Measurements from ENCODE around the gene NUP54.

Gene NUP54

DNA sequence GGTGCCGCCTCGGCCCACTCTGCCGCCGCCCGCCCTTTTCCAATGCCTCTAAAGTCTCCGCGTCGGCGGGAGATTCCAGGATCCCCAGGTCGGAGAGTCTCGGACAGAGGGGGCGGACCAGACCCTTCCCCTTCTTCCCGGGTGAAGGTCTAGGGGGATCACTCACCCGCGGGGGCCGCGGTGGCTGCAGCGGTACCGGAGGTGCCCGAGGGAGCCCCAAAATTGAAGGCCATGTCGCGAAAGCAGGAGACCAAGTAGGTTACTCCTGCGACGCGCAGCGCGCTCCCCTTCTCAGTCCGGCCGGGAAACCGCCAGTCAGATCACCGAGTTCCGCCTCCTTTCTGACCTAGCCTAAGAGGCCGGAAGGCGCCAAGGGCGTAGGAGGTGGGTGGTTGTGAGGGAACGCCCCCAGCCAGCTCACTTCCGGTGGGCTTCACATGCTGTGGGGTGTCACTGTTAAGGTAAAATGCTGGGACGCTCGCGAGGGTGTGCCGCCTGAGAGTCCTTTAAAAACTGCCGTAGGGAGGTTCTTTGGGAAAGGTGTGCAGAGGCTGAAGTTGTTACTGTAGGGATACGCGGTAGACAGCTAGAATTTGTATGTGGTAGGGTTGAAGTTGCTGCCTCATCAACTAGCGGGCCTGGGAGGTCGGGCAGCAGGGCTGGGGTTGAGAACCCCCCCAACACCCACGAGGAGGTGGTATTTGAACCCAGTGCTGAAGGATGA, at the start of gene NUP54:
Gene NUP54, minus strand, starts transcription at position 256 of the 724 bp plus-strand sequence. Its CDS starts 23 bp downstream, at position 233.
- DNase-seq (ENCODE audit: low spot score), result peak; percentile 96

- no peak for DNase-seq (ENCODE audit: low spot score)
These were observed 49.0 kb upstream of the NUP54 start for GRCh38 chr4:76197031-76197743.

DNA sequence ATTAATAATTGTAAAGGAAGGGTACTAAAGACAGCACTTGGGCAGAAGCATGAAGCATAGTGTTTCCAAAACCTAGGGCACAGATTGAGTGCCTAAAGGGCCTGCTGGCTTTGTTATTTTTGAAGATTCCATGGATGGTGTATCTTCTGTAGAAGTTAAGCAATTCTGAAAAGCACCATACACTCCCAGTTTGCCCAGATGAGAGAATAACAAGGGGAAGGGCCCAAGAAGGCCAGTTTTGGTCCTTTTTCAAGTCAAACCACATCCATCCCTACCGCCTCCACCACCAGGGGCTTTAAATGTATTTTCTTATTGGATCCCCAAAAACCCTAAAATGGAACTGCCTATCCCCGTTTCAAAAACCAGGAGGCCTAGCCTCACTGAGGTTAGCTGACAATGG, 48.2 kb upstream of the NUP54 start:
- no peak for DNase-seq (ENCODE audit: low spot score)

DNA sequence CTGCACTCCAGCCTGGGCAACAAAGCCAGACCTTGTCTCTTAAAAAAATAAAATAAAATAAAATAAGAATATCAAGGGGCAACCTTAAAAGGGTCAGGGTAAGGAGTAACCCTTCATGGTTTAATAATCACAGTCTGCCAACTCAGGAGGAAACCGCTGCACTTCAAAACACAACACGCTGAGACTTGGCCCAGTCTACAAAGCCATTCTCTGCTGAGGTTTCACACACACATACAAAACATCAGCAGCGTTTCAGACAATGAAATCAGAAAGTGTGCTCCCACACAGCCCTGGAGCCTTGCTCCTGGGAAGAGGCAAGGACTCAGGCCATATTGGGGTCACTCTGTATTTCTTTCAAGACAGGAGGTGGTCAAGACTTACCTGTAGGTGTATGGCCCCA, 47.1 kb upstream of the NUP54 start:
- DNase-seq (ENCODE audit: low spot score), result no peak

DNA sequence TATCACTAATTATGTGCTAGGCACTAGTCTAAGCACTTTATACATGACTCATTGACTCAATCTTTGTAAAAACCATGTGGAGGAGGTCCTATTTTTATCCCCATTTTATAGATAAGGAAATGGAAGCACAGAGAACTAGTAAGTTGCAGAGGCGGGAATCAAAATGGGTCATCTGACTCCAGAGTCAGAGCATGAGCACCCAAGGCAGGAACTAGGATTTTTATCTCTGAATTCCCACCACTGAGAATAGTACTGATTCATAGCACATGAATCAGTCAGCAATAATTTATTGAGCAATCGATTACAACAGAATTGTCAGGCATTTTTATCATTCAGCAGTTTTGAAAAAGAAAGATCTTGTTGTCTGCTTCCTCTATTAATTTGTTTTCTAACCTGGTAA, 46.1 kb upstream of the NUP54 start:
- no peak for DNase-seq (ENCODE audit: low spot score)

GRCh38 chr4:76192236-76192635, 44.0 kb upstream of the NUP54 start:
- no peak for DNase-seq (ENCODE audit: low spot score)

- DNase-seq (ENCODE audit: low spot score), result no peak
These were observed 40.4 kb upstream of the NUP54 start for GRCh38 chr4:76188557-76188956.

- DNase-seq (ENCODE audit: low spot score), result no peak
These were observed 40.0 kb upstream of the NUP54 start for GRCh38 chr4:76188149-76188548.

DNA sequence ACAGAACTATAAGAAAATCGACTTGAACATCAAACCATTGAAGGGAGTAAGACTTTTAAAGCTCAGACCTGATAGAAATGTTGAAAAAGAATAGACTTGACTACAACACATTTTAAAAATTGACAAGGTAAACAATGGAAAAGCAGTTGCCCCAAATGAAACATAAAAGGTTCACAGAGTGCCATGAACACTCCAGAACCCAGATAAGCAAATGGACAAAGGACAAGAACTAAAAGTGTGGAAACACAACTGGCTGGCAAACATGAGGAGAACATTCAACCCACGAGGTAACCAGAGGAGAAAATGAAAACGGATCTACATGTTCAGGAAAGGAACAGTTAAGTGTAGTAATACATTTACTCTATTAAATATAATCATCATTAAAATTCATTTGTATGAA, 39.0 kb upstream of the NUP54 start:
- no peak for DNase-seq (ENCODE audit: low spot score)

- no peak for DNase-seq (ENCODE audit: low spot score)
These were observed 34.3 kb upstream of the NUP54 start for GRCh38 chr4:76182463-76182862.

GRCh38 chr4:76179398-76180318, 31.5 kb upstream of the NUP54 start:
- DNase-seq (ENCODE audit: low spot score), result peak; percentile 81

DNA sequence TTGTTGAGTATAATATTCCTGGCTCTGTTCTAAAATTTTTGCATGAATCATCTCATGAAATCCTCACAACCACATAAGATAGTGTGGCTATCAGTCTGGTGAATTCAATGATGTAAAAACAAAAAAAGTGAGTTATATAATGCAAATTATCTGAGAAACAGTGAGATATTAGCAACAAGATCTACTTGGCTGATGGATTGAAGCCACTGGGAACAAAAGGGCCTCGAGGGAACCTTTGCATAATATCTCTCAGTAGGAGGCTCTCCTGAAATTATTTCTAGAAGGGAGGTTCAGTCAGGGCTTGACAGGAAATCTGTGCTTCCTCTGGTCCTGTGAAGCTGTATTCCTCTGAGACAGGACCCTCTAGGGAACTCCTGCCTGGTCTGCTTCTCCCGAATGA, 30.1 kb upstream of the NUP54 start:
- DNase-seq (ENCODE audit: low spot score), result no peak

DNA sequence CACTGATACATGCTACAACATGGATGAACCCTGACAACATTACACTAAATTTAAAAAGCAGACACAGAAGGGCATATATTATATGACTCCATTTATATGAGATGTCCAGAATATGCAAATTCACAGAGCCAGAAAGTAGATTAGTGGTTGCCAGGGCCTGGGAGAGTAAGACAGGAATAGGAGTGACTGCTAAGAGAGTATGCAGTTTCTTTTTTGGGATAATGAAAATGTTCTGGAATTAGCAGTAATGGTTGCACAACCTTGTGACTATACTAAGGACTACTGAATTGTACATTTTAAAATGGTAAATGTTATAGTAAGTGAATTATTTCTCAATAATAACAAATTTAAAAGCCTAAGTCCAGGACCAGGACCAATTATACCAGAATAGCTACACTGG, 29.5 kb upstream of the NUP54 start:
- no peak for DNase-seq (ENCODE audit: low spot score)

DNA sequence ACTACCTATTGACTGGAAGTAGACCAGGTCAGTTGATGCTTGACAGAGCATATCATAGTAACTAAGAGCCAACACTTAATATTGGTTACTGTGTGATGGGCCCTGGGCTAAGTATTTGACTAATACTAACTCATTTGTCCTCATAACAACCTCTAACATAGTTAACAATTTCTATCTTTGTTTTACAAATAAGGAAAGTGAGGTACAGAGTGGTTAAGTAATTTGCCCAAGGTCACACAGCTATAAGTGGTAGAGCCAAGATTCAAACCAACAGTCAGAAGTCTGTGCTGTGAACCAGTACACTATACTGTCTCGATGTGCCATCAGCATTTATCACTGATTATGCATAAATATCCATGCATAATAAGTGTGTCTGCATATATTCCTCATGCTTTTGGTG, 27.1 kb upstream of the NUP54 start:
- DNase-seq (ENCODE audit: low spot score), result no peak

GRCh38 chr4:76174216-76174615, 26.0 kb upstream of the NUP54 start:
- no peak for DNase-seq (ENCODE audit: low spot score)

DNA sequence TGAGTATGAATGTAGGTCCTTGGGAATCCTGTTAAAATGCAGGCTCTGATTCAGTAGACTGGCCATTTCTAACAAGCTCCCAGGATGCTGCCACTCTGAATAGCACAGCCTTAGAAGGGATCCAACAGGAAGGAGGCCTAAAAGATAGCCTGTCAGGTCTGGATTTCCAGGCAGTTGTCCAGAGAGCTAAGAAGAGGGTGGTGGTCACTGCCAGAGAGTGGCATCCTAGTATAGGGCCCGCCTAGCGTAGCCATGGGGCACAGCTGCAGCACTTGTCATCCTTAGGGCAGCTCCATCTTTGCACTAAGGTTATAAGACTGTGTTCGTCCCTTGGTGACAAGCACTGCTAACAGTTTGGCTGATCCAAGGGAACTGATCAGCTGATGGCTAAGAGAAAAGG, 20.5 kb upstream of the NUP54 start:
- no peak for DNase-seq (ENCODE audit: low spot score)

DNA sequence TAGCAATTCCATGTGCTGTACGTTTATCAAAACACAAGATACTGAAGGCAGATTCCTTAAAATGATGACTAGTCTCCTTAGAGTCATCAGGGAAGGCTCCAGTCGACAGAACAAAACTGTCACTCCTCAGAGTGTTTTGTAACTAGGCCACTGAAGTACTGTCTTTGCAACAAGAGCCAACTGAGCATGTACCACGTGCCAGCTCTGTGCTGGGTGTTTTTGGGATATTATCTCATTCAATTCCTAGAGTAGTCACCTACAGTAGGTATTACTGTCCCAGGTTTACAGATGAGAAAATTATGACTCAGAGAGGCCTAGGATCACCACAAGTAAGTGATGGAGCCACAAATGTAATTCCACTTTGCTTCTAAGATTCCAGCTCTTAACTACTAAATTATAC, 18.3 kb upstream of the NUP54 start:
- no peak for DNase-seq (ENCODE audit: low spot score)

- DNase-seq (ENCODE audit: low spot score), result no peak
These were observed 12.2 kb upstream of the NUP54 start for GRCh38 chr4:76160355-76160754.

- no peak for DNase-seq (ENCODE audit: low spot score)
These were observed 8.4 kb upstream of the NUP54 start for GRCh38 chr4:76156635-76157034.

DNA sequence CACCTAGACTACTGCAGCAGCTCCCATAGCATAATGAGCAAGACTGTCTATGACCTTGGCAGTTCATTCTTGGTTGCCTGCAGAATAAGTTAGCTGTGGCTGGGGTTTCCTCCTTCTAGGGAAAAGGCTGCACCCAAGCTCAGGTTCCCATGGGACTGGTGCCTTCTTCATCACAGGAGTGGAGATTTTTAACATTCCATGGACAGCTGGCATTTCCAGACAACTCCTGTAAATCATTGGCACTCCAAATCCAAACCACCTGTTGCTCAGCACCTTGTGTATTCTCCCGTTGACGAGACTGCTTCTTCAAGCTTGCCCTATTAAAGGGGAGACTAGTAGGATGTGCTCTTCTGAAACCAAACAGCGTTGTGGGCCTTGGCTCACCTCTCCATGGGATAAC, 7.8 kb upstream of the NUP54 start:
- DNase-seq (ENCODE audit: low spot score), result no peak

DNA sequence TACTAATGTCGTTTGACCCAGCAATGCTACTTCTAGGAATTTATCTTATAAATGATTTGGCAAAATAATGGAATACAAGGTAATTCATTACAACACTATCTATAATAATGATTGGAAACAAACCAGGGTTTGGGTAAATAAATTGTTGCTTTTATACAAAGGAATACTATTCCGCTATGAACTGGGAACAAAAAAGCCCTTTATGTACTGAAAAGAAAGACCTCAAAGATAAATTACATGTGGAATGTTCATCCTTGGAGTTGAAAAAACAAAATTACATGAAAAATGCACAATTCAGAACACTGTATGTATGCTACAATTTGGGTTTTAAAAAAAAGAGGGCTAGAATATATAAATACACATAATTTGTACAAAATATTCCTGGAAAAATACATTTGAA, 5.2 kb upstream of the NUP54 start:
- DNase-seq (ENCODE audit: low spot score), result no peak

DNA sequence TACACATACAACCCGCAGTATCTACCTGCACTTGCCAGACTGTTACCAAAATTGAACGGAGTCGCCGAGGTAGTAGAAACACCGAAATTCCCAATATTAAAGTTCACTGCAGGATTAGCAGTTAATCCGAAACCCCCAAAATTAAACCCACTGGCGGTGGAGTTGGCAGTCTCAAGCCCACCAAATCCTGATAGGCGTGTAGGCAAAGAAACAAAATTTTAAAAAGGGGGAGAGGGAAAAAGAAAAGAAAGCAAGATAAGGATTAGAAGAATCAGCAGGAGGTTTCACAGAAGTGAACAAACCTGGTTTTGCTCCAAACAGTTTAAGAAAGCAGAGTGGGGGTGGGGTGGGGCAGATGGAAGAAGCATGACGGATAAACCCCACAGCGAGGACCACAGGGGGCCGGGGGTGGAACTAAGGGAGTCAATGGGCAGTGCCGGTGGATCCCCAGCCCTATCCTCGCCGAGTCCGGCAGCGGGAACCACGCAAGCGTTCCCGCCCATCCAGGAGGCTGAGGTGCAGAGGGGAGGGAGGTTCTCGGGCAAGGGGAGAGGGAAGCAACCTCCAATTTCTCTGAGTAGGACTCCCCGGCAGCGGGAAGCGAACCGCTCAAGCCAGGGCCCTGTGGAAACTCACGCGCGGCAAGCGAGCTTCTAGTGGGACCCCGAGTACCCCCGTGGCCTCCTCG, 599 bp downstream of the NUP54 start:
- peak; percentile 93 for DNase-seq (ENCODE audit: low spot score)

Measured in ecto neural progenitor cell (in vitro differentiated cells).